NCI-H446 (cell line): ENCODE data around the gene SLC66A1.

ENCODE experiments used
- DNase-seq, 2 experiments: peaks; one replicate each; lab custom pipeline; 2025; lab: John Stamatoyannopoulos, UW

SLC66A1 gene

GRCh38 chr1:19361611-19362147 lies 49.6 kb downstream of the SLC66A1 start:
- no peak for DNase-seq

- DNase-seq: peak in 1 of 2 experiments; percentile 47
Observed at GRCh38 chr1:19363536-19364152, 51.5 kb downstream of the SLC66A1 start.

DNA sequence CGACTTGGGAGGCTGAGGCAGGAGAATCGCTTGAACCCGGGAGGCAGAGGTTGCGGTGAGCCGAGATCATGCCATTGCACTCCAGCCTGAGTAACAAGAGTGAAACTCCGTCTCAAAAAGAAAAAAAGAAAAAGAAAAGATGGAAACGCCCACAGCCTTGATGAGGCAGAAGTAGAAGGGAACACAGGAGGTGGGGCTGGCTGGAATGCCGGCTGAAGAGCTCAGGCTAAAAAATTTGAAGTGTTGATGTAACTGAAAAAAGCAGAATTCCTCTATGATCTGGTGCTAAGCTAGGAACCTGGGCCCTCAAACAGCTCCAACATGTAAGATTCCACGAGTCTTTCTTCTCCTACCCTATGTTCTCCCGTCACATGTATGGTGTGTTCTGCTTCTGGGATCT lies 53.6 kb downstream of the SLC66A1 start:
- no peak for DNase-seq

- DNase-seq: no peak
Observed at GRCh38 chr1:19366599-19367536, 54.7 kb downstream of the SLC66A1 start.

DNA sequence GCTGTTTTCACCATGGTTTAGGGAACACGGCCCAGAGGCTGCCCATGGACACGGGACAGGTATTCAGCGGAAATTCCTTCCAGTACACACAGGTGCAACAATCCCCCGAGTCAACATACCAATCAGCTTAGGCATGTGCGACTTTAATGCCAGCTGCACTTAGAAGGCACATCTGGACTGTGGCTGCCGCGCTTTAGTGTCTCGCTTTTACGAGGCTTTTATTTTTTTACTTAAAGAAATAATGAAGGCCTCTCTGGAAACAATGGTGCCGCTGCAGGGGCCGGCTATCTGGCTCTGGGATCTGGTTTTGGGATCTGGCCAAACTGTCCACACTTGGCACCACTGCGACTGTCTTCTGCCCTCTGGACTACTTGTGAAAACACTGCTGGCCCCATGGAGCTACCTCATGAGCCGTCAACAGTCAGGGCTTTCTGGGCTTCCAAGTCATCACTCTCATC lies 55.5 kb downstream of the SLC66A1 start:
- DNase-seq: no peak

GRCh38 chr1:19368050-19368449 lies 55.9 kb downstream of the SLC66A1 start:
- no peak for DNase-seq

- no peak for DNase-seq
Observed at GRCh38 chr1:19368964-19369363, 56.8 kb downstream of the SLC66A1 start.

DNA sequence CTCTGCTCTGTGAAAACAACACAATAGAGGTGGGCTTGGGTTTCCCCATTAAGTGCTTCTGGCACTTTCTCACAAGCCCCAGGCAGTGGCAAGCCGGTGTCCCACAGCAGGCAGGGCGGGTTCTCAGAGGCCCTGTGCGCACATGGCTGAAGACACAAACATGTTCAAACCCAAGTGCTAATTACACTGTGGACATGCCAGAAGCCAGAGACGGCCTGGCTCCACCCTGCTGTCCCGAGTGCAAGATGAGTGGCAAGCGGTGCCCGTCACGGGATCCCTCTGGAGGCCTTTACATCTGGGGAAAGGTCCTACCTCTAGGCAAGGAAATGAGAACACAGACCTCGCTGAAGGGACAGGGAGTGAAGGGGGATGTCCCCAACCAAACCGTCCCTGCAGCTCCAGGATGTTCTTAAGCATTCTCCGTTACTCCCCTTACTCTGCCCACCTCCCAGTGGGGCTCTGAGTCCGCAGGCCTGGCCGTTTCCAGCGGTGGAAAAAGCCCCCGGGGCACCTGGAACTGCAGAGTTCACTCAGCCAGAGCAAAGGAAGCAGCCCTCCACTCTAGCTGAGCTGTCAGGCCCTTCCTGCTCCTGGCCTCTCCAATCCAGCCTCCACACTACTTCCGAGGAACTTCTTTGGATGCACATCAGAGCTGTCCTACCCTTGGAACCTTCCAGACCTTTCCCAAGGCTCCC lies 57.4 kb downstream of the SLC66A1 start:
- DNase-seq: no peak

GRCh38 chr1:19370453-19371170 lies 58.5 kb downstream of the SLC66A1 start:
- no peak for DNase-seq

DNA sequence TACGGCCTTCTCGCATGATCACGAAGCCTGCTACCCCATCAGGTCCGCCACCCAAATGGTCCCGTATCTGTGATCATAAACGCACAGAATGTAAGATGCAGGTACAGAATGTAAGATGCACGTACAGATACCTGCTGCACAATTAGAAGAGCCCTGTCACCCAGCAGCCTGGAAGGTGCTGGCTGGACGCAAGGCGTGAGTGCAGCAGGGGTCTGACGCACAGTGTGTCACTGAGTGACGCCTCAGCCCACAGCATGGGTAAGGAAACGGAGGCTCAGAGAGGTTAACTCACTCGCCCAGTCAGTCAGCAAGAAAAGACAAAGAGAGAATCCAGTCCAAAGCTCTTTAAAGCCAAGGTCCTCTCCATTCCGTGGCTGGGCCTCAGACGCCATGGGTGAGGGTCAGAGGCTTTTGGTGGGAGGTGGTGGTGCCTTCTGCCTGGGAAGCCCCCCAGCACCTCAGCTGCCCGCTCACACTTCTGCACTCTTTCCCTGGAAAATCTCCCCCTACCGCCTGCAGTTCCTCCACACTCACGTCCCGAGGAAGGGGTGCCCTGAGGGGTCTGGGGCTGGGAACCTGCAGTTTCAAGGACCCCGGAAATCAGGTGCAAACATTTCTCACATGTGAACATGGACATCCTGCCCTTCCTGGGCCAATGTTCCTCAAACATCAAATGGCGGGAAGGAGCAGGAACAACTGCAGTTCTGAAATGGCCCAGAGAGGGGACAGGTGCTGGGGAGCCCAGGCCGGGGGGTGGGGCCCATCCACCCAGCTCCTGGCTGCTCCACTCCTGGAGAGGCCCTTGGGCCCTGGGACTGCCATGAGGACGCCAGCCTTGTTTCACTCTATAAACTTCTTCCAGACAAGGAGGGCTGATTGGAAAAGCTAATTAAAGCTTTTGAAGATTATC lies 59.4 kb downstream of the SLC66A1 start:
- no peak for DNase-seq

GRCh38 chr1:19372136-19372514 lies 60.0 kb downstream of the SLC66A1 start:
- DNase-seq: no peak

- no peak for DNase-seq
Observed at GRCh38 chr1:19372602-19373001, 60.5 kb downstream of the SLC66A1 start.

- DNase-seq: no peak
Observed at GRCh38 chr1:19373211-19374082, 61.3 kb downstream of the SLC66A1 start.

DNA sequence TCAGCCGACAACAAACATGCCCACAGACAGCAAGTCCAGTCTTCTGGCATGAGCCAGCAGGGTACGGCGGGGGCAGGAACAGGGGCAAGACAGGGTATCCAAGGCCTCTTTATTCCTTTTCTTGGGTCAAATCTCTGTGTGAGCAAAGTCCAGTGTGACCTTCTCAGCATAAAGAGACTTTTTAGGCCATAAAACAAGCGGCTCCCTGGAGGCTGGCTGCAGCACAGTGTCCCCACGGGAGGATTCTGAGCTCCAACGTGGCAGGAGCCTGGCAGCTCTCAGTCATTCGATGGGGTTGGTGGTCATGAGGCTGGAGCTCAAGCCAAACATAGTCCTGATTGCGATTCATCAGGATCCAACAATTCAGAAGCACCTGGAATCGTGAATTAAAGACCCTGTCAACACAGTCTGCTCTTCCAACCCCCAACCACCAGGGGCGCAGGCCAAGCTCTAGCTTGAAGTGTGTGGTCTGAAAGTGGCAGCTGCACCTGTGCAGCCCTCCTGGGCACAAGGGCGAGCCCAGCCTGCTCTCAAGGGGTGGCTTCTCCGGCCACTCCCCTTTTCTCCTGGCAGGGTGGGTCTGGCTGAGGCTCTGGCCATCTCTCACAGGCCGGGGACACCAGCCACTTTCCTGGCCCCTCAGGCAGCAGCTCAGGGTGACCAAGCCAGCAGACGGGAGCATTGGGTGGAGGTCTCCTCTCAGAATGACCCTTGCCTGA lies 62.1 kb downstream of the SLC66A1 start:
- DNase-seq: no peak

DNA sequence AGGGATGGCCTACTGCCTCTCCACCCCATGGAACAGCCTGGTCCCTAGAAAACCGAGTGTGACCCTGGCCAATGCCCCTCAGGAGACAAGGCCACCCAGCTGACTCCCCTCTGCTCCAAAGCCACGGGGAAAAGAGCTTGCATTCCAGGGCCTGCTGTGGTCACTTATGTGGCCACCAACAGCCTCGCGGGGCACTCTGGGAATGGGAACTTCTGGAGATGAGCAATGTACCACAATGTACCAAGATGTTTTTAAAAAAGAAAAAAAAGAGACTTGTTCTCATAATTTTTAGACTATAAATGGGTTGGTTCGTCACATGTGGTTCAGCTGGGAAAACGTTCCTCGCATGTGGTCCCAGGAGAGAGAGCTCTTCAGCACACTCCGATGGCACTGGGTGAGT lies 62.8 kb downstream of the SLC66A1 start:
- no peak for DNase-seq

- no peak for DNase-seq
Observed at GRCh38 chr1:19375631-19376400, 63.7 kb downstream of the SLC66A1 start.

- no peak for DNase-seq
Observed at GRCh38 chr1:19376428-19377372, 64.6 kb downstream of the SLC66A1 start.
